ENCODE measurements around the gene OSTN.

DNA sequence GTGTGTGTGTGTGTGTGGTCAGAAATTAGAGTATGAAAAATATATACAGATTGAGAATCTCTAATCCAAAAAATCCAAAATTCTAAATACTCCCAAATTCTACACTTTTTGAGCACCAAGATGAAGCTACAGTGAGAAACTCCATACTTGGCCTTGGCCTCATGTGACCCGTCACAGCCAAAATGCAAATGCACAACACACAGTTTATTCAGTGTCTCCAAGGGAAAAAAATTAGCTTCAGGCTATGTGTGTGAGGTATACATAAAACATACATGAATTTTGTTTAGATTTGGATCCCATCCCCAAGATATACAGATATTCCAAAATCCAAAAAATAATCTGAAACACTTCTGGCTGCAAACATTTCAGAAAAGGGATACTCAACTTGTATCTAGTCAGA, 33.2 kb upstream of the OSTN start:
- no peak for TF ChIP-seq SIN3A (IDR thresholded peaks at IDR 0.05; ENCODE audit: borderline replicate concordance, insufficient read depth, low read depth, low read length)
- TF ChIP-seq CTCF (IDR thresholded peaks at IDR 0.05) = no peak
- no peak for TF ChIP-seq TCF7L2 (IDR thresholded peaks at IDR 0.05; ENCODE audit: low read depth, low read length)
- TF ChIP-seq, protein P1, sequence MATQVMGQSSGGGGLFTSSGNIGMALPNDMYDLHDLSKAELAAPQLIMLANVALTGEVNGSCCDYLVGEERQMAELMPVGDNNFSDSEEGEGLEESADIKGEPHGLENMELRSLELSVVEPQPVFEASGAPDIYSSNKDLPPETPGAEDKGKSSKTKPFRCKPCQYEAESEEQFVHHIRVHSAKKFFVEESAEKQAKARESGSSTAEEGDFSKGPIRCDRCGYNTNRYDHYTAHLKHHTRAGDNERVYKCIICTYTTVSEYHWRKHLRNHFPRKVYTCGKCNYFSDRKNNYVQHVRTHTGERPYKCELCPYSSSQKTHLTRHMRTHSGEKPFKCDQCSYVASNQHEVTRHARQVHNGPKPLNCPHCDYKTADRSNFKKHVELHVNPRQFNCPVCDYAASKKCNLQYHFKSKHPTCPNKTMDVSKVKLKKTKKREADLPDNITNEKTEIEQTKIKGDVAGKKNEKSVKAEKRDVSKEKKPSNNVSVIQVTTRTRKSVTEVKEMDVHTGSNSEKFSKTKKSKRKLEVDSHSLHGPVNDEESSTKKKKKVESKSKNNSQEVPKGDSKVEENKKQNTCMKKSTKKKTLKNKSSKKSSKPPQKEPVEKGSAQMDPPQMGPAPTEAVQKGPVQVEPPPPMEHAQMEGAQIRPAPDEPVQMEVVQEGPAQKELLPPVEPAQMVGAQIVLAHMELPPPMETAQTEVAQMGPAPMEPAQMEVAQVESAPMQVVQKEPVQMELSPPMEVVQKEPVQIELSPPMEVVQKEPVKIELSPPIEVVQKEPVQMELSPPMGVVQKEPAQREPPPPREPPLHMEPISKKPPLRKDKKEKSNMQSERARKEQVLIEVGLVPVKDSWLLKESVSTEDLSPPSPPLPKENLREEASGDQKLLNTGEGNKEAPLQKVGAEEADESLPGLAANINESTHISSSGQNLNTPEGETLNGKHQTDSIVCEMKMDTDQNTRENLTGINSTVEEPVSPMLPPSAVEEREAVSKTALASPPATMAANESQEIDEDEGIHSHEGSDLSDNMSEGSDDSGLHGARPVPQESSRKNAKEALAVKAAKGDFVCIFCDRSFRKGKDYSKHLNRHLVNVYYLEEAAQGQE (IDR thresholded peaks at IDR 0.05; ENCODE audit: insufficient read depth in 1 of 2, low read depth in 2 of 2, low read length in 1 of 2) = no peak
- no peak for TF ChIP-seq POLR2AphosphoS5 (IDR thresholded peaks at IDR 0.05; ENCODE audit: low read depth, low read length)
